Right atrium auricular region (tissue), 2 donors: ENCODE data around the gene DLG1. TPM values are rescaled to one million over a fixed set of nuclear protein-coding genes. Genes with fewer than 3 reads are reported as not detected.

Source experiments
- DNase-seq: peaks from one replicate; pipeline ENCODE4 v3.0.0-alpha.2; 2019; ENCODE audit warnings: low spot score
- H3K27ac ChIP-seq, 2 donors: fragments of 200-600 bp; sonication (generic); 1 replicate in 1 of 2; 2 replicates in 1 of 2; pipeline ENCODE4 v1.5.1; 2016 to 2019
- H3K27me3 ChIP-seq, 2 donors: fragments of 200-600 bp; sonication (generic); one replicate each; pipeline versions ENCODE4 v1.5.1 to v1.6.0; 2017 to 2019
- H3K36me3 ChIP-seq: fragments of 200-600 bp; sonication (generic); one replicate; pipeline ENCODE4 v1.5.1; 2016
- H3K4me1 ChIP-seq, 2 donors: fragments of 200-600 bp; sonication (generic); one replicate each; pipeline versions ENCODE4 v1.5.1 to v1.6.0; 2017 to 2019
- H3K4me3 ChIP-seq, 2 donors: fragments of 200-600 bp; sonication (generic); 1 replicate in 1 of 2; 2 replicates in 1 of 2; pipeline ENCODE4 v1.5.1; 2017 to 2019; ENCODE audit warnings: mild to moderate bottlenecking in 1 of 2, moderate library complexity in 1 of 2
- H3K9me3 ChIP-seq, 2 donors: fragments of 200-600 bp; sonication (generic); one replicate each; pipeline ENCODE4 v1.5.1; 2019
- CTCF ChIP-seq, 2 donors: fragments of 200-600 bp; sonication (generic); IDR thresholded peaks; one replicate each; pipeline ENCODE4 v1.5.1; 2019; ENCODE audit warnings: antibody characterized with exemption in 2 of 2
- total RNA-seq, 2 donors: library from RNA; depleted of rRNA; stranded (reverse); fragments of >200 nt; gene quantifications; one replicate each; pipeline ENCODE4 v1.1.0, GENCODE V29; 2016

DLG1 gene
- total RNA-seq, 2 donors from 2014 or later: 24.4 to 49.9 TPM

- no peaks in the 10 kb centered on the region for H3K36me3 ChIP-seq
- H3K27ac ChIP-seq: no peak overlapping the region
- no peak overlapping the region for H3K4me3 ChIP-seq
- no peak for TF ChIP-seq CTCF (IDR thresholded peaks at IDR 0.05)
- H3K4me1 ChIP-seq: no peaks in the 10 kb centered on the region
- H3K27me3 ChIP-seq: no peaks in the 10 kb centered on the region
- no peak for DNase-seq
- no peaks in the 10 kb centered on the region for H3K9me3 ChIP-seq
Measured at GRCh38 chr3:197336348-197336747, 37.9 kb upstream of the DLG1 start.

GRCh38 chr3:197335428-197336132 lies 37.2 kb upstream of the DLG1 start:
- Histone ChIP-seq H3K4me1 (no peaks in the 10 kb centered on the region), H3K27me3 (no peaks in the 10 kb centered on the region), H3K4me3 (no peak overlapping the region), H3K27ac (no peak overlapping the region), H3K9me3 (no peaks in the 10 kb centered on the region), H3K36me3 (no peaks in the 10 kb centered on the region)
- TF ChIP-seq CTCF (IDR thresholded peaks at IDR 0.05): no peak
- no peak for DNase-seq

GRCh38 chr3:197333901-197334639 lies 35.7 kb upstream of the DLG1 start:
- TF ChIP-seq CTCF (IDR thresholded peaks at IDR 0.05): no peak
- H3K27me3 ChIP-seq: no peaks in the 10 kb centered on the region
- H3K4me1 ChIP-seq: no peaks in the 10 kb centered on the region
- no peak overlapping the region for H3K4me3 ChIP-seq
- no peak for DNase-seq
- no peak overlapping the region for H3K27ac ChIP-seq
- H3K36me3 ChIP-seq: no peaks in the 10 kb centered on the region
- H3K9me3 ChIP-seq: no peaks in the 10 kb centered on the region

- no peak for TF ChIP-seq CTCF (IDR thresholded peaks at IDR 0.05)
Measured at GRCh38 chr3:197331131-197331530, 32.7 kb upstream of the DLG1 start.

GRCh38 chr3:197329382-197329781 lies 31.0 kb upstream of the DLG1 start:
- DNase-seq: no peak
- Histone ChIP-seq H3K27ac (no peak overlapping the region), H3K4me3 (no peak overlapping the region), H3K9me3 (no peaks in the 10 kb centered on the region), H3K27me3 (no peaks in the 10 kb centered on the region), H3K4me1 (no peaks in the 10 kb centered on the region), H3K36me3 (no peaks in the 10 kb centered on the region)
- no peak for TF ChIP-seq CTCF (IDR thresholded peaks at IDR 0.05)

More at GRCh38 chr3:197331131-197331530, 32.7 kb upstream of the DLG1 start:
- Histone ChIP-seq H3K4me3 (no peak overlapping the region), H3K27me3 (no peaks in the 10 kb centered on the region), H3K4me1 (no peaks in the 10 kb centered on the region), H3K36me3 (no peaks in the 10 kb centered on the region), H3K9me3 (no peaks in the 10 kb centered on the region), H3K27ac (no peak overlapping the region)
- no peak for DNase-seq
